K562 (cell line): Measurements from ENCODE around the gene BMP6. TPM values are rescaled to one million over a fixed set of nuclear protein-coding genes. Genes with fewer than 3 reads are reported as not detected.

Experiments
- ATAC-seq: fragments of 200-7000 bp; cut with Tn5 transposase; 3 replicates; pipeline ENCODE4 v1.9.1; 2020; ENCODE audit warnings: moderate library complexity
- BruUV-seq: library from RNA; stranded (reverse); fragments of 400-500 nt; replicated peaks from 2 replicates; lab custom pipeline; 2021; lab: Mats Ljungman, UMichigan
- CTCF ChIA-PET: fragments of 300-600 bp; formaldehyde crosslinking; extraction: SDS; loops from one replicate; lab custom pipeline; 2021; ENCODE audit warnings: low intra/inter-chr PET ratio; lab: Yijun Ruan, JAX
- POLR2A ChIA-PET: fragments of 300-600, 350-650 bp; sonication (Branson Sonifier 250); formaldehyde crosslinking; extraction: SDS; loops from one replicate; lab custom pipeline; 2021; ENCODE audit warnings: antibody characterized with exemption, inconsistent platforms; lab: Yijun Ruan, JAX
- DNase-seq, 4 experiments: peaks; one replicate each; pipeline versions ENCODE4 v3.0.0 to v3.0.0-alpha.2; 2011 to 2018; ENCODE audit warnings: low spot score in 3 of 4, mixed read lengths in 3 of 4; ENCODE audit errors: extremely low read depth in 1 of 4
- FAIRE-seq: peaks from 2 replicates; lab custom pipeline; 2011; peaks lifted over from hg19 to GRCh38; lab: Jason Lieb, UNC
- H2AFZ ChIP-seq: 2 replicates; pipeline ENCODE4 v1.6.0; 2011; ENCODE audit warnings: low read depth, low read length, control low read depth, inconsistent platforms
- H3K27ac ChIP-seq: fragments of 200-600 bp; 3 replicates; pipeline ENCODE4 v1.8.0; 2011; ENCODE audit warnings: low read depth, mild to moderate bottlenecking, control low read depth, inconsistent platforms, low read length, moderate library complexity, mixed read lengths; ENCODE audit errors: extremely low read depth
- H3K27me3 ChIP-seq, 2 experiments: fragments of 300-600 bp in 1 of 2; 2 replicates in 1 of 2; 3 replicates in 1 of 2; pipeline versions ENCODE4 v1.6.0 to v1.8.0; 2011; ENCODE audit warnings: inconsistent platforms in 2 of 2, low read length in 2 of 2, mild to moderate bottlenecking in 1 of 2, mixed read lengths in 1 of 2, moderate library complexity in 1 of 2; ENCODE audit not compliant: control insufficient read depth in 2 of 2, insufficient read depth in 2 of 2
- H3K36me3 ChIP-seq: fragments of 300-600 bp; 3 replicates; pipeline ENCODE4 v1.8.0; 2011; ENCODE audit warnings: mild to moderate bottlenecking, low read length, inconsistent platforms; ENCODE audit not compliant: control insufficient read depth, insufficient read depth
- H3K4me1 ChIP-seq, 2 experiments: fragments of 200-600 bp in 1 of 2; replicated peaks in 1 of 2; 2 replicates in 1 of 2; 3 replicates in 1 of 2; pipeline versions ENCODE4 v1.5.1 to v1.8.0; 2011; ENCODE audit warnings: inconsistent platforms in 2 of 2, low read length in 2 of 2, mild to moderate bottlenecking in 1 of 2, mixed read lengths in 1 of 2, moderate library complexity in 1 of 2; ENCODE audit not compliant: control insufficient read depth in 2 of 2, insufficient read depth in 2 of 2
- H3K4me2 ChIP-seq: 2 replicates; pipeline ENCODE4 v1.6.1; 2011; ENCODE audit warnings: low read length, control low read depth, inconsistent platforms, mixed read lengths; ENCODE audit not compliant: insufficient read depth
- H3K4me3 ChIP-seq: fragments of 200-600 bp; sonication (generic), shearing (Covaris generic); 2 replicates; pipeline ENCODE4 v1.5.1; 2016; ENCODE audit warnings: control low read depth, inconsistent platforms
- H3K79me2 ChIP-seq: fragments of 200-600 bp; 3 replicates; pipeline ENCODE4 v1.8.0; 2011; ENCODE audit warnings: low read length, inconsistent platforms; ENCODE audit not compliant: control insufficient read depth, insufficient read depth
- H3K9ac ChIP-seq, 2 experiments: 2 replicates each; pipeline versions ENCODE4 v1.6.0 to v1.6.1; 2011; ENCODE audit warnings: low read depth in 2 of 2, low read length in 2 of 2, control low read depth in 1 of 2, inconsistent platforms in 1 of 2, mild to moderate bottlenecking in 1 of 2, mixed read lengths in 1 of 2; ENCODE audit not compliant: insufficient read depth in 1 of 2
- H3K9me1 ChIP-seq: one replicate; pipeline ENCODE4 v1.6.0; 2011; ENCODE audit warnings: inconsistent platforms, mild to moderate bottlenecking, low read length, moderate library complexity; ENCODE audit not compliant: control insufficient read depth, insufficient read depth
- H3K9me3 ChIP-seq: replicated peaks from 2 replicates; pipeline ENCODE4 v1.5.1; 2011; ENCODE audit warnings: low read depth, low read length, inconsistent platforms; ENCODE audit not compliant: control insufficient read depth, insufficient read depth
- H4K20me1 ChIP-seq: replicated peaks from 2 replicates; pipeline ENCODE4 v1.6.1; 2011; ENCODE audit warnings: low read length, inconsistent platforms, mixed read lengths; ENCODE audit not compliant: control insufficient read depth, insufficient read depth
- C11orf30 ChIP-seq: fragments of 450-650 bp; IDR thresholded peaks from 2 replicates; pipeline ENCODE4 v1.6.1; 2016; ENCODE audit warnings: low read depth, mild to moderate bottlenecking
- CREB5 ChIP-seq: fragments of 250-450 bp; sonication (Bioruptor Pico); IDR thresholded peaks from 2 replicates; pipeline ENCODE4 v1.5.0; 2020; ENCODE audit warnings: mild to moderate bottlenecking
- FOXK2 ChIP-seq, 2 experiments: fragments of 450-650 bp; IDR thresholded peaks in 1 of 2; conservative IDR thresholded peaks in 1 of 2; 2 replicates each; pipeline ENCODE4 v1.6.1; 2016; ENCODE audit warnings: low read depth in 2 of 2, mild to moderate bottlenecking in 1 of 2
- MAFF ChIP-seq: IDR thresholded peaks from 2 replicates; pipeline ENCODE4 v1.6.1; 2012; ENCODE audit warnings: low read length, improper control_type of control experiment
- MAFG ChIP-seq: fragments of 450-650 bp; conservative IDR thresholded peaks from 2 replicates; pipeline ENCODE4 v1.6.1; 2016; ENCODE audit warnings: missing genetic modification characterization, missing compliant biosample characterization
- PHB ChIP-seq: fragments of 250-450 bp; sonication (Bioruptor Pico); IDR thresholded peaks from 2 replicates; pipeline ENCODE4 v1.5.0; 2021
- POLR2AphosphoS2 ChIP-seq: IDR thresholded peaks from 2 replicates; pipeline ENCODE4 v1.6.1; 2012; ENCODE audit warnings: low read length, improper control_type of control experiment
- SMC3 ChIP-seq: conservative IDR thresholded peaks from 2 replicates; pipeline ENCODE4 v1.6.1; 2011; ENCODE audit warnings: low read depth, low read length, improper control_type of control experiment; ENCODE audit not compliant: insufficient read depth
- ZNF184 ChIP-seq: sonication (generic); formaldehyde crosslinking; IDR thresholded peaks from 2 replicates; pipeline ENCODE4 v1.5.0; 2020; ENCODE audit warnings: missing genetic modification reagents
- ZNF316 ChIP-seq: fragments of 450-650 bp; IDR thresholded peaks from 2 replicates; pipeline ENCODE4 v1.6.1; 2016
- ZNF561 ChIP-seq: fragments of 450-650 bp; formaldehyde crosslinking; conservative IDR thresholded peaks from 2 replicates; pipeline ENCODE4 v1.4.0; 2020; ENCODE audit warnings: mild to moderate bottlenecking, moderate library complexity
- ZNF695 ChIP-seq: fragments of 450-650 bp; formaldehyde crosslinking; IDR thresholded peaks from 2 replicates; pipeline ENCODE4 v1.4.0; 2020; ENCODE audit warnings: mild to moderate bottlenecking, moderate library complexity
- ZSCAN29 ChIP-seq: fragments of 450-650 bp; IDR thresholded peaks from 2 replicates; pipeline ENCODE4 v1.6.1; 2017
- WGBS: fragments of 100-300 bp; shearing (Covaris generic); methylation state at CpG from one replicate; pipeline ENCODE4 v1.1.6; 2016; ENCODE audit warnings: low coverage, mixed read lengths; ENCODE audit not compliant: insufficient coverage; ENCODE audit errors: missing lambda C conversion rate; 5-methylcytosine and 5-hydroxymethylcytosine counted together
- in situ Hi-C: fragments of 300-500 bp; cut with MboI; formaldehyde crosslinking; loops from 4 replicates; pipeline ENCODE4 v1.15.0; 2018; ENCODE audit warnings: inconsistent platforms, mixed read lengths
- intact Hi-C: fragments of 100-400 bp; cut with micrococcal nuclease; formaldehyde crosslinking; loops from 2 replicates; pipeline ENCODE4 v1.14.2; 2022
- polyA plus RNA-seq, 8 experiments: library from polyadenylated mRNA; depleted of rRNA in 4 of 8; stranded (reverse) in 5 of 8; unstranded in 3 of 8; fragments of >200 nt; fragmentation: Nextera tagmentation in 2 of 8; fragmentation: Illumina TruSeq in 1 of 8; extraction: Ambion mirVana in 2 of 8; extraction: Trizol in 1 of 8; gene quantifications; 2 replicates each; pipeline versions ENCODE4 v1.2.1 to v1.2.3, GENCODE V29; 2011 to 2014; ENCODE audit warnings: inconsistent platforms in 1 of 8, missing spikeins in 1 of 8
- total RNA-seq, 7 experiments: library from RNA; depleted of rRNA in 6 of 7; stranded (reverse); fragments of >200 nt in 6 of 7; fragmentation: Illumina TruSeq in 2 of 7; extraction: Trizol in 2 of 7; gene quantifications; 2 replicates each; pipeline versions ENCODE4 v1.2.1 to v1.2.3, GENCODE V29; 2011 to 2021; ENCODE audit warnings: low replicate concordance in 1 of 7
- TF ChIP-seq, protein P1 (sequence below): IDR thresholded peaks from 2 replicates; pipeline ENCODE4 v1.6.1; 2012; ENCODE audit warnings: low read depth, low read length, improper control_type of control experiment, borderline replicate concordance
- TF ChIP-seq, protein P2 (sequence below): fragments of 200-800 bp; sonication (Bioruptor generic); IDR thresholded peaks from 2 replicates; pipeline ENCODE4 v1.6.1; 2017; ENCODE audit warnings: missing genetic modification characterization, missing compliant biosample characterization

BMP6 gene
- total and polyA plus RNA-seq, 9 of the 15 experiments (the other 6 are each of a cell fraction or from before 2014, with no cell fraction given): 0.01 to 0.13 (median 0.06) TPM; not detected in 3

DNA sequence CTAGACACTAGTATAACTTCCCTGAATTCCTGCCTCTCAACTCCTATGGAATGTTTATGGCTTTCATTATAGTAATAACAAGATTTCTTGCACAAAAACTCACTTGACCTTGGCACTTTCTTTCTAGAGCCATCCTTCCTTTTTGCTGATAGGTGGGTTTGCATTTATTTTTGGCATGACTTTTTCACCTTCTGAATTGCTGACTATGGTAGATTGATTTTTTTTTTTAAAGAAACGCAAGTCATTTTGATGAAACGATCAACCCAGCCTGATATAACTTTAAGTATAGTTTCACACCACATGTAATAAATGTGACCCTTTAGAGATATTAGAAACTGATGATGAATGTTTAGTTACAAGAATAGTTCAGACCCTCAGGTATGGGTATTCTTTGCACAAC is 61.8 kb downstream of the BMP6 start:
- H3K36me3 ChIP-seq: no peaks in the 10 kb centered on the region

DNA sequence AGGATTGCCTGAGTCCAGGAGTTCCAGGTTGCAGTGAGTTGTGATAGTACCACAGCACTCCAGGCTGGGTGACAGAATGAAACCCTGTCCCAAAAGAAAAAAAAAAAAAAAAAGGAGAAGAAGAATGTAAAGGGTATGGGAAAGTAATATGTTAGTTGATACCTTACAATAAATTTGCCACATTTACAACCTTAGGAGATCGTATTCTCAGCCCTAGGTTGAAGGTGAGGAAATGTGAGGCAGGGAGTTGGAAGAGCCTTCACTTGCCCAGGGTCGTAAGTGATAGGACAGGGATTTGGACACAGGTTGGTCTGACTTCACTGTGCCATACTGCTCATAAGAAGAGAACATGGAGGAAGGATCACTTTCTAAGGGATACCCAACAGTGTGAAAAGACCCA is 68.6 kb downstream of the BMP6 start:
- Histone ChIP-seq H3K27ac (no peak overlapping the region), H3K79me2 (no peaks in the 10 kb centered on the region), H4K20me1 (no peaks in the 10 kb centered on the region; the same call in 1 of the 2 replicates), H3K9ac (no peak overlapping the region), H3K27me3 (peaks cover 21 to 37% of the 10 kb centered on the region in 2 experiments), H3K4me3 (no peak overlapping the region), H3K4me1 (no peaks in the 10 kb centered on the region), H2AFZ (no peak overlapping the region), H3K4me2 (no peak overlapping the region), H3K9me1 (no peaks in the 10 kb centered on the region), H3K9me3 (no peaks in the 10 kb centered on the region), H3K36me3 (no peaks in the 10 kb centered on the region)
- WGBS: 0% methylated on average over 2 of the region's 2 CpGs
- BruUV-seq: no TSS peak
- FAIRE-seq (no peak), ATAC-seq (no peak), DNase-seq (no peak)
- in situ Hi-C loops (no loop called here), intact Hi-C loops (no loop called here)
- CTCF ChIA-PET: no interaction called here
- POLR2A ChIA-PET: no interaction called here
- no peak for TF ChIP-seq ZNF695 (CRISPR knock-in tag)
- TF ChIP-seq ZNF184 (CRISPR knock-in tag): no peak
- no peak for TF ChIP-seq PHB (CRISPR knock-in tag)
- TF ChIP-seq SMC3: no peak
- TF ChIP-seq CREB5 (CRISPR knock-in tag): no peak
- no peak for TF ChIP-seq POLR2AphosphoS2
- TF ChIP-seq, protein P1, sequence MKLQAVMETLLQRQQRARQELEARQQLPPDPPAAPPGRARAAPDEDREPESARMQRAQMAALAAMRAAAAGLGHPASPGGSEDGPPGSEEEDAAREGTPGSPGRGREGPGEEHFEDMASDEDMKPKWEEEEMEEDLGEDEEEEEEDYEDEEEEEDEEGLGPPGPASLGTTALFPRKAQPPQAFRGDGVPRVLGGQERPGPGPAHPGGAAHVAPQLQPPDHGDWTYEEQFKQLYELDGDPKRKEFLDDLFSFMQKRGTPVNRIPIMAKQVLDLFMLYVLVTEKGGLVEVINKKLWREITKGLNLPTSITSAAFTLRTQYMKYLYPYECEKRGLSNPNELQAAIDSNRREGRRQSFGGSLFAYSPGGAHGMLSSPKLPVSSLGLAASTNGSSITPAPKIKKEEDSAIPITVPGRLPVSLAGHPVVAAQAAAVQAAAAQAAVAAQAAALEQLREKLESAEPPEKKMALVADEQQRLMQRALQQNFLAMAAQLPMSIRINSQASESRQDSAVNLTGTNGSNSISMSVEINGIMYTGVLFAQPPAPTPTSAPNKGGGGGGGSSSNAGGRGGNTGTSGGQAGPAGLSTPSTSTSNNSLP: no peak
- TF ChIP-seq FOXK2 (conservative IDR thresholded peaks at IDR 0.05 in 1 of 2, IDR thresholded peaks at IDR 0.05 in 1 of 2; ENCODE audit: low read depth in 2 of 2): no peak

More for the DNA sequence above, 61.8 kb downstream of the BMP6 start:
- POLR2A ChIA-PET: interaction anchor here (1.1 kb wide), 1 partner anchor 240 kb away, joined by 3 read pairs; no protein-coding TSS in a partner anchor
- BruUV-seq: no TSS peak
- H3K4me2 ChIP-seq: no peak overlapping the region
- intact Hi-C loops: no loop called here
- H3K27ac ChIP-seq: no peak overlapping the region
- H3K9me3 ChIP-seq: no peaks in the 10 kb centered on the region
- ATAC-seq: no peak
- H3K4me3 ChIP-seq: no peak overlapping the region
- in situ Hi-C loops: no loop called here
- no peaks in the 10 kb centered on the region for H4K20me1 ChIP-seq
- no peaks in the 10 kb centered on the region for H3K79me2 ChIP-seq
- TF ChIP-seq MAFF (peak; percentile 22), ZNF561 (CRISPR knock-in tag) (no peak), MAFG (tag) (peak; percentile 30; the same call in 1 of the 2 replicates), C11orf30 (peak; percentile 12; the same call in 1 of the 2 replicates), ZNF316 (peak; percentile 72), ZSCAN29 (no peak)
- TF ChIP-seq, protein P2, sequence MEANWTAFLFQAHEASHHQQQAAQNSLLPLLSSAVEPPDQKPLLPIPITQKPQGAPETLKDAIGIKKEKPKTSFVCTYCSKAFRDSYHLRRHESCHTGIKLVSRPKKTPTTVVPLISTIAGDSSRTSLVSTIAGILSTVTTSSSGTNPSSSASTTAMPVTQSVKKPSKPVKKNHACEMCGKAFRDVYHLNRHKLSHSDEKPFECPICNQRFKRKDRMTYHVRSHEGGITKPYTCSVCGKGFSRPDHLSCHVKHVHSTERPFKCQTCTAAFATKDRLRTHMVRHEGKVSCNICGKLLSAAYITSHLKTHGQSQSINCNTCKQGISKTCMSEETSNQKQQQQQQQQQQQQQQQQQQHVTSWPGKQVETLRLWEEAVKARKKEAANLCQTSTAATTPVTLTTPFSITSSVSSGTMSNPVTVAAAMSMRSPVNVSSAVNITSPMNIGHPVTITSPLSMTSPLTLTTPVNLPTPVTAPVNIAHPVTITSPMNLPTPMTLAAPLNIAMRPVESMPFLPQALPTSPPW (CRISPR knock-in tag): no peak
- no peak overlapping the region for H2AFZ ChIP-seq
- H3K27me3 ChIP-seq: peaks cover 15 to 25% of the 10 kb centered on the region in 2 experiments
- no peaks in the 10 kb centered on the region for H3K4me1 ChIP-seq
- no peaks in the 10 kb centered on the region for H3K9me1 ChIP-seq
- FAIRE-seq: no peak
- CTCF ChIA-PET: no interaction called here
- no peak overlapping the region for H3K9ac ChIP-seq
- 3% methylated on average over 2 of the region's 2 CpGs for WGBS
- no peak for DNase-seq
